Thyroid gland (tissue), 4 donors: Measurements from ENCODE around the gene NCMAP.

ENCODE experiments used
- CTCF ChIP-seq, 6 experiments: fragments of 200-600 bp in 3 of 6; fragments of 450-650 bp in 3 of 6; sonication (generic) in 3 of 6; IDR thresholded peaks; one replicate each; pipeline ENCODE4 v1.5.1; 2016 to 2019; ENCODE audit warnings: antibody characterized with exemption in 6 of 6, mild to moderate bottlenecking in 2 of 6, inconsistent platforms in 1 of 6, moderate library complexity in 1 of 6
- POLR2A ChIP-seq, 2 donors: fragments of 450-650 bp; IDR thresholded peaks; one replicate each; pipeline ENCODE4 v1.6.1; 2017; ENCODE audit warnings: antibody characterized with exemption in 2 of 2, mild to moderate bottlenecking in 2 of 2, moderate library complexity in 1 of 2

DNA sequence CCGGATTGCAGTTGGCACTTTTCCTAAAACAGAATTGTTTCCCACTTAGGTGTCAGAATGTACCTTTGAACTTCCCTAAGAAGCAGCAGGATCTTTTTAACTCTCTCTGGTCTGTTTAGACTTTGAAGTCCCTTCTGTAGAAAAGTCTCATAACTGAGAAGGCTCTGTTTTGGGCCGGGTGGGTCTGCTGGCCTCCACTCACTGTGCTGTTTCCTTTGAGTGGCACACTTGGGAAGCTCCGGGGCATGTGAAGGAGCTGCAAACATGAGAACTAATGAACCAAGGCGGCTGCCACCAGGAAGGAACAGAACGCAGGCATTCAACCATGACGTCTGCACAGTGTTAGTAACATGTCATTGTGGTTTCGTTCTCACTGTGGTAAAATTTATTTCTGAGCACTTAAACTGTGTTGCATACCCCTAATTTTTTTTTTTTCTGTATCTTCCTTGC lies 19.5 kb upstream of the NCMAP start:
- peak in 1 of 2 donors; percentile 32 for TF ChIP-seq POLR2A (IDR thresholded peaks at IDR 0.05)
- TF ChIP-seq CTCF (IDR thresholded peaks at IDR 0.05) = no peak
